Activated naive CD8-positive, alpha-beta T cell treated with anti-CD3 and anti-CD28 coated beads, Interleukin-2, amount 50 U/mL, for 24 hours (primary cell): Measurements from ENCODE around the gene GULP1.

ENCODE experiments used
- ATAC-seq: fragments of 150-1000 bp; cut with Tn5 transposase; one replicate; pipeline ENCODE4 v1.10.0; 2021
- DNase-seq: peaks from one replicate; pipeline ENCODE4 v3.0.0; 2021
- H3K27ac Mint-ChIP-seq: one replicate; pipeline ENCODE4 v1.8.0; 2021; ENCODE audit warnings: mild to moderate bottlenecking, mixed read lengths
- H3K27me3 Mint-ChIP-seq: one replicate; pipeline ENCODE4 v1.8.0; 2021; ENCODE audit warnings: mixed read lengths
- H3K36me3 Mint-ChIP-seq: one replicate; pipeline ENCODE4 v1.8.0; 2021; ENCODE audit warnings: low read depth, mixed read lengths
- H3K4me1 Mint-ChIP-seq: one replicate; pipeline ENCODE4 v1.8.0; 2021; ENCODE audit warnings: mixed read lengths
- H3K4me3 Mint-ChIP-seq: one replicate; pipeline ENCODE4 v1.8.0; 2021; ENCODE audit warnings: mild to moderate bottlenecking, moderate library complexity, mixed read lengths
- H3K9me3 Mint-ChIP-seq: one replicate; pipeline ENCODE4 v1.8.0; 2021; ENCODE audit warnings: mixed read lengths

GULP1 gene

GRCh38 chr2:188430705-188431104 lies 139.0 kb downstream of the GULP1 start:
- no peaks in the 10 kb centered on the region for H3K4me1 Mint-ChIP-seq
- H3K36me3 Mint-ChIP-seq = no peaks in the 10 kb centered on the region
- ATAC-seq (no peak), DNase-seq (no peak)
- no peak overlapping the region for H3K4me3 Mint-ChIP-seq
- H3K9me3 Mint-ChIP-seq = no peaks in the 10 kb centered on the region
- no peaks in the 10 kb centered on the region for H3K27me3 Mint-ChIP-seq
- H3K27ac Mint-ChIP-seq = no peak overlapping the region

GRCh38 chr2:188434018-188434417 lies 142.3 kb downstream of the GULP1 start:
- no peak overlapping the region for H3K4me3 Mint-ChIP-seq
- no peak for DNase-seq
- peaks cover 4% of the 10 kb centered on the region for H3K9me3 Mint-ChIP-seq
- H3K4me1 Mint-ChIP-seq = no peaks in the 10 kb centered on the region
- no peak for ATAC-seq
- H3K27me3 Mint-ChIP-seq = no peaks in the 10 kb centered on the region
- no peak overlapping the region for H3K27ac Mint-ChIP-seq
- H3K36me3 Mint-ChIP-seq = no peaks in the 10 kb centered on the region

GRCh38 chr2:188435115-188435514 lies 143.4 kb downstream of the GULP1 start:
- no peak overlapping the region for H3K4me3 Mint-ChIP-seq
- no peaks in the 10 kb centered on the region for H3K36me3 Mint-ChIP-seq
- no peak overlapping the region for H3K27ac Mint-ChIP-seq
- ATAC-seq = no peak
- no peaks in the 10 kb centered on the region for H3K27me3 Mint-ChIP-seq
- no peaks in the 10 kb centered on the region for H3K4me1 Mint-ChIP-seq
- no peak for DNase-seq
- peaks cover 4% of the 10 kb centered on the region for H3K9me3 Mint-ChIP-seq

- Mint-ChIP-seq H3K27ac (no peak overlapping the region), H3K9me3 (peaks cover 4% of the 10 kb centered on the region), H3K27me3 (no peaks in the 10 kb centered on the region), H3K4me1 (no peaks in the 10 kb centered on the region), H3K36me3 (no peaks in the 10 kb centered on the region), H3K4me3 (no peak overlapping the region)
- no peak for ATAC-seq
- DNase-seq = no peak
These were observed 145.9 kb downstream of the GULP1 start for GRCh38 chr2:188437537-188437936.

- no peak for DNase-seq
These were observed 148.3 kb downstream of the GULP1 start for GRCh38 chr2:188439986-188440385.

GRCh38 chr2:188440849-188441248 lies 149.2 kb downstream of the GULP1 start:
- Mint-ChIP-seq H3K4me1 (no peaks in the 10 kb centered on the region), H3K27me3 (no peaks in the 10 kb centered on the region), H3K36me3 (no peaks in the 10 kb centered on the region), H3K9me3 (peaks cover 4% of the 10 kb centered on the region), H3K4me3 (no peak overlapping the region), H3K27ac (no peak overlapping the region)
- no peak for DNase-seq
- ATAC-seq = no peak

More at GRCh38 chr2:188439986-188440385, 148.3 kb downstream of the GULP1 start:
- no peak for ATAC-seq
- H3K4me3 Mint-ChIP-seq = no peak overlapping the region
- H3K4me1 Mint-ChIP-seq = no peaks in the 10 kb centered on the region
- H3K27me3 Mint-ChIP-seq = no peaks in the 10 kb centered on the region
- H3K36me3 Mint-ChIP-seq = no peaks in the 10 kb centered on the region
- no peak overlapping the region for H3K27ac Mint-ChIP-seq
- H3K9me3 Mint-ChIP-seq = peaks cover 4% of the 10 kb centered on the region

GRCh38 chr2:188441288-188441947 lies 149.7 kb downstream of the GULP1 start:
- H3K27ac Mint-ChIP-seq = no peak overlapping the region
- H3K27me3 Mint-ChIP-seq = no peaks in the 10 kb centered on the region
- no peak for DNase-seq
- peaks cover 4% of the 10 kb centered on the region for H3K9me3 Mint-ChIP-seq
- no peaks in the 10 kb centered on the region for H3K4me1 Mint-ChIP-seq
- H3K36me3 Mint-ChIP-seq = no peaks in the 10 kb centered on the region
- no peak overlapping the region for H3K4me3 Mint-ChIP-seq
- no peak for ATAC-seq

- no peak for DNase-seq
- Mint-ChIP-seq H3K4me3 (no peak overlapping the region), H3K27me3 (no peaks in the 10 kb centered on the region), H3K27ac (no peak overlapping the region), H3K36me3 (no peaks in the 10 kb centered on the region), H3K9me3 (no peaks in the 10 kb centered on the region), H3K4me1 (no peaks in the 10 kb centered on the region)
- no peak for ATAC-seq
These were observed 151.5 kb downstream of the GULP1 start for GRCh38 chr2:188443207-188443606.

GRCh38 chr2:188444106-188444835 lies 152.6 kb downstream of the GULP1 start:
- no peak overlapping the region for H3K4me3 Mint-ChIP-seq
- H3K9me3 Mint-ChIP-seq = no peaks in the 10 kb centered on the region
- ATAC-seq = no peak
- no peaks in the 10 kb centered on the region for H3K27me3 Mint-ChIP-seq
- no peak overlapping the region for H3K27ac Mint-ChIP-seq
- no peak for DNase-seq
- no peaks in the 10 kb centered on the region for H3K36me3 Mint-ChIP-seq
- H3K4me1 Mint-ChIP-seq = no peaks in the 10 kb centered on the region

- no peak for ATAC-seq
- H3K4me1 Mint-ChIP-seq = no peaks in the 10 kb centered on the region
- no peak for DNase-seq
- no peak overlapping the region for H3K27ac Mint-ChIP-seq
- H3K27me3 Mint-ChIP-seq = no peaks in the 10 kb centered on the region
- H3K36me3 Mint-ChIP-seq = no peaks in the 10 kb centered on the region
- no peak overlapping the region for H3K4me3 Mint-ChIP-seq
- no peaks in the 10 kb centered on the region for H3K9me3 Mint-ChIP-seq
These were observed 157.9 kb downstream of the GULP1 start for GRCh38 chr2:188449561-188449960.

- DNase-seq (no peak), ATAC-seq (no peak)
- Mint-ChIP-seq H3K36me3 (no peaks in the 10 kb centered on the region), H3K4me3 (no peak overlapping the region), H3K4me1 (no peaks in the 10 kb centered on the region), H3K9me3 (no peaks in the 10 kb centered on the region), H3K27ac (no peak overlapping the region), H3K27me3 (no peaks in the 10 kb centered on the region)
These were observed 158.3 kb downstream of the GULP1 start for GRCh38 chr2:188449971-188450370.

GRCh38 chr2:188450732-188451483 lies 159.2 kb downstream of the GULP1 start:
- no peak for DNase-seq
- no peaks in the 10 kb centered on the region for H3K36me3 Mint-ChIP-seq
- H3K27ac Mint-ChIP-seq = no peak overlapping the region
- H3K9me3 Mint-ChIP-seq = peaks cover 6% of the 10 kb centered on the region
- no peaks in the 10 kb centered on the region for H3K4me1 Mint-ChIP-seq
- no peak overlapping the region for H3K4me3 Mint-ChIP-seq
- H3K27me3 Mint-ChIP-seq = no peaks in the 10 kb centered on the region
- ATAC-seq = no peak

GRCh38 chr2:188452084-188452483 lies 160.4 kb downstream of the GULP1 start:
- no peaks in the 10 kb centered on the region for H3K27me3 Mint-ChIP-seq
- H3K36me3 Mint-ChIP-seq = no peaks in the 10 kb centered on the region
- DNase-seq (no peak), ATAC-seq (no peak)
- H3K4me3 Mint-ChIP-seq = no peak overlapping the region
- peaks cover 6% of the 10 kb centered on the region for H3K9me3 Mint-ChIP-seq
- no peaks in the 10 kb centered on the region for H3K4me1 Mint-ChIP-seq
- no peak overlapping the region for H3K27ac Mint-ChIP-seq

GRCh38 chr2:188456114-188456909 lies 164.6 kb downstream of the GULP1 start:
- peaks cover 6% of the 10 kb centered on the region for H3K9me3 Mint-ChIP-seq
- no peak for ATAC-seq
- H3K4me3 Mint-ChIP-seq = no peak overlapping the region
- H3K4me1 Mint-ChIP-seq = no peaks in the 10 kb centered on the region
- H3K36me3 Mint-ChIP-seq = no peaks in the 10 kb centered on the region
- DNase-seq = no peak
- no peak overlapping the region for H3K27ac Mint-ChIP-seq
- H3K27me3 Mint-ChIP-seq = no peaks in the 10 kb centered on the region
